ENCODE measurements around the gene ZBTB44. TPM values are rescaled to one million over a fixed set of nuclear protein-coding genes. Genes with fewer than 3 reads are reported as not detected.

ZBTB44 gene
- total and polyA plus RNA-seq, 7 experiments from 2014 or later = 5.9 to 83.4 (median 48.2) TPM

GRCh38 chr11:130220311-130221035 is 94.2 kb downstream of the ZBTB44 start:
- H3K27ac ChIP-seq (ENCODE audit: low read depth, low read length) = no peak overlapping the region
- Mint-ChIP-seq H3K4me1 (peaks cover 0 to 5% (median 0%) of the 10 kb centered on the region in 7 donors), H3K36me3 (no peaks in the 10 kb centered on the region), H3K9me3 (peaks cover 0 to 2% (median 0%) of the 10 kb centered on the region in 11 donors), H3K27ac (no peak overlapping the region), H3K4me3 (no peak overlapping the region), H3K27me3 (peaks cover 0 to 5% (median 0%) of the 10 kb centered on the region in 5 donors)
- ChIA-PET POLR2A (no interaction called here), CTCF (no interaction called here)
- ATAC-seq (no peak), DNase-seq (no peak)
- intact Hi-C loops (cut with micrococcal nuclease) = no loop called here
- no peaks in the 10 kb centered on the region for H3K27me3 ChIP-seq (ENCODE audit: control insufficient read depth in 2 of 2, insufficient read depth in 2 of 2, low read length in 2 of 2)
- no peak overlapping the region for H3K4me3 ChIP-seq (ENCODE audit: low read length)
- no peaks in the 10 kb centered on the region for H3K4me1 ChIP-seq (ENCODE audit: control insufficient read depth in 2 of 2, insufficient read depth in 2 of 2, low read length in 2 of 2)
- H3K9me3 ChIP-seq (ENCODE audit: control insufficient read depth in 2 of 3, low read length in 3 of 3) = no peaks in the 10 kb centered on the region
- H3K36me3 ChIP-seq (ENCODE audit: control insufficient read depth in 2 of 3, insufficient read depth in 3 of 3, low read length in 3 of 3) = no peaks in the 10 kb centered on the region

GRCh38 chr11:130219148-130219547 is 95.6 kb downstream of the ZBTB44 start:
- H3K27me3 Mint-ChIP-seq = peaks cover 0 to 5% (median 0%) of the 10 kb centered on the region in 5 donors
- ATAC-seq = no peak
- H3K4me3 ChIP-seq (ENCODE audit: low read length) = no peak overlapping the region

GRCh38 chr11:130218501-130219070 is 96.1 kb downstream of the ZBTB44 start:
- CTCF ChIA-PET = no interaction called here

More at GRCh38 chr11:130219148-130219547, 95.6 kb downstream of the ZBTB44 start:
- Mint-ChIP-seq H3K9me3 (peaks cover 0 to 2% (median 0%) of the 10 kb centered on the region in 11 donors), H3K4me1 (peaks cover 0 to 5% (median 0%) of the 10 kb centered on the region in 7 donors), H3K36me3 (no peaks in the 10 kb centered on the region), H3K4me3 (no peak overlapping the region), H3K27ac (no peak overlapping the region)
- CTCF ChIA-PET = no interaction called here
- Histone ChIP-seq H3K9me3 (ENCODE audit: control insufficient read depth in 2 of 3, low read length in 3 of 3) (no peaks in the 10 kb centered on the region), H3K27me3 (ENCODE audit: control insufficient read depth in 2 of 2, insufficient read depth in 2 of 2, low read length in 2 of 2) (no peaks in the 10 kb centered on the region), H3K4me1 (ENCODE audit: control insufficient read depth in 2 of 2, insufficient read depth in 2 of 2, low read length in 2 of 2) (no peaks in the 10 kb centered on the region), H3K36me3 (ENCODE audit: control insufficient read depth in 2 of 3, insufficient read depth in 3 of 3, low read length in 3 of 3) (no peaks in the 10 kb centered on the region), H3K27ac (ENCODE audit: low read depth, low read length) (no peak overlapping the region)
- intact Hi-C loops (cut with micrococcal nuclease) = loop anchor here in 1 of 2 donors (10.0 kb wide), 1 partner anchor 676 kb away; no protein-coding TSS in a partner anchor
- POLR2A ChIA-PET = no interaction called here
- DNase-seq = no peak

GRCh38 chr11:130217133-130218031 is 97.3 kb downstream of the ZBTB44 start:
- Histone ChIP-seq H3K36me3 (ENCODE audit: control insufficient read depth in 2 of 3, insufficient read depth in 3 of 3, low read length in 3 of 3) (no peaks in the 10 kb centered on the region), H3K4me3 (ENCODE audit: low read length) (no peak overlapping the region), H3K9me3 (ENCODE audit: control insufficient read depth in 2 of 3, low read length in 3 of 3) (no peaks in the 10 kb centered on the region), H3K27ac (ENCODE audit: low read depth, low read length) (no peak overlapping the region), H3K4me1 (ENCODE audit: control insufficient read depth in 2 of 2, insufficient read depth in 2 of 2, low read length in 2 of 2) (no peaks in the 10 kb centered on the region), H3K27me3 (ENCODE audit: control insufficient read depth in 2 of 2, insufficient read depth in 2 of 2, low read length in 2 of 2) (no peaks in the 10 kb centered on the region)
- Mint-ChIP-seq H3K4me1 (peaks cover 0 to 4% (median 0%) of the 10 kb centered on the region in 7 donors), H3K4me3 (no peak overlapping the region), H3K9me3 (peaks cover 0 to 2% (median 0%) of the 10 kb centered on the region in 11 donors), H3K27ac (no peak overlapping the region), H3K36me3 (no peaks in the 10 kb centered on the region), H3K27me3 (peaks cover 0 to 5% (median 0%) of the 10 kb centered on the region in 5 donors)
- POLR2A ChIA-PET = no interaction called here
- intact Hi-C loops (cut with micrococcal nuclease) = loop anchor here in 1 of 2 donors (10.0 kb wide), 1 partner anchor 677 kb away; no protein-coding TSS in a partner anchor
- no peak for DNase-seq
- CTCF ChIA-PET = no interaction called here
- no peak for ATAC-seq

More at GRCh38 chr11:130218501-130219070, 96.1 kb downstream of the ZBTB44 start:
- ATAC-seq (no peak), DNase-seq (no peak)
- Histone ChIP-seq H3K9me3 (ENCODE audit: control insufficient read depth in 2 of 3, low read length in 3 of 3) (no peaks in the 10 kb centered on the region), H3K4me3 (ENCODE audit: low read length) (no peak overlapping the region), H3K27me3 (ENCODE audit: control insufficient read depth in 2 of 2, insufficient read depth in 2 of 2, low read length in 2 of 2) (no peaks in the 10 kb centered on the region), H3K4me1 (ENCODE audit: control insufficient read depth in 2 of 2, insufficient read depth in 2 of 2, low read length in 2 of 2) (no peaks in the 10 kb centered on the region), H3K27ac (ENCODE audit: low read depth, low read length) (no peak overlapping the region), H3K36me3 (ENCODE audit: control insufficient read depth in 2 of 3, insufficient read depth in 3 of 3, low read length in 3 of 3) (no peaks in the 10 kb centered on the region)
- Mint-ChIP-seq H3K9me3 (peaks cover 0 to 2% (median 0%) of the 10 kb centered on the region in 11 donors), H3K4me1 (peaks cover 0 to 3% (median 0%) of the 10 kb centered on the region in 7 donors), H3K27me3 (peaks cover 0 to 5% (median 0%) of the 10 kb centered on the region in 5 donors), H3K4me3 (no peak overlapping the region), H3K36me3 (no peaks in the 10 kb centered on the region), H3K27ac (no peak overlapping the region)
- POLR2A ChIA-PET = no interaction called here
- intact Hi-C loops (cut with micrococcal nuclease) = loop anchor here in 1 of 2 donors (10.0 kb wide), 1 partner anchor 676 kb away; no protein-coding TSS in a partner anchor

DNA sequence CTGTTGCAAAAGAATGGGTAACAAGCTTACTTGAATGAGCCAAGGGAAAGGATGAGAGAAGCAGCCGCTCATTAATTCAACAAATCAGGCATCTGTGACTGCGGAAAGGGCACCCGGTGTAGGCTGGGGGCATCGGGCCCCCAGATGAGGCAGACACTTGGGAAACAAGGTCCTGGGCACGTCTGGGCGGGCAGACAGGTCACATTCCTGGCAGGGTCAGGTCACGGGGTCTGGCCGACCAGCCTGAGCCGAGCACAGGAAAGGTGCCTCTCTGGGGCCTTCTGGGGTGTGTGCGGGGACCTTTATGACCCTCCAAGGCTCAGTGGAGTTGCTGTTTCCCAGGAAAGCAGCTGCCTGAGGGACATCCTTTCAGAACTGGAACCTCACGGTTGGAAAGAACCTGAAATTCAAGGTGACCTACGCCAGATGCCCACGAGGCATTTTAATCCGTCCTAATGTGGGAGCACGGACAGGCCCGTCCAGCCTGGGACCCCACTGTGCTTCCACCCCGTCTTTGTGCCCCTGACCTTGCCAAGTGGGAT is 98.1 kb downstream of the ZBTB44 start:
- peaks cover 0 to 2% (median 0%) of the 10 kb centered on the region in 7 donors for H3K4me1 Mint-ChIP-seq
- no peak for ATAC-seq
- peaks cover 0 to 5% (median 0%) of the 10 kb centered on the region in 5 donors for H3K27me3 Mint-ChIP-seq
- H3K4me3 Mint-ChIP-seq = no peak overlapping the region
- peaks cover 0 to 2% (median 0%) of the 10 kb centered on the region in 11 donors for H3K9me3 Mint-ChIP-seq
- Histone ChIP-seq H3K9me3 (ENCODE audit: control insufficient read depth in 2 of 3, low read length in 3 of 3) (no peaks in the 10 kb centered on the region), H3K4me1 (ENCODE audit: control insufficient read depth in 2 of 2, insufficient read depth in 2 of 2, low read length in 2 of 2) (no peaks in the 10 kb centered on the region), H3K27me3 (ENCODE audit: control insufficient read depth in 2 of 2, insufficient read depth in 2 of 2, low read length in 2 of 2) (no peaks in the 10 kb centered on the region), H3K36me3 (ENCODE audit: control insufficient read depth in 2 of 3, insufficient read depth in 3 of 3, low read length in 3 of 3) (no peaks in the 10 kb centered on the region), H3K4me3 (ENCODE audit: low read length) (no peak overlapping the region), H3K27ac (ENCODE audit: low read depth, low read length) (no peak overlapping the region)
- no peaks in the 10 kb centered on the region for H3K36me3 Mint-ChIP-seq
- POLR2A ChIA-PET = no interaction called here
- intact Hi-C loops (cut with micrococcal nuclease) = loop anchor here in 1 of 2 donors (10.0 kb wide), 1 partner anchor 678 kb away; no protein-coding TSS in a partner anchor
- CTCF ChIA-PET = interaction anchor here (1.1 kb wide), 1 partner anchor 683 kb away, joined by 3 read pairs; no protein-coding TSS in a partner anchor
- H3K27ac Mint-ChIP-seq = no peak overlapping the region
- DNase-seq = no peak

DNA sequence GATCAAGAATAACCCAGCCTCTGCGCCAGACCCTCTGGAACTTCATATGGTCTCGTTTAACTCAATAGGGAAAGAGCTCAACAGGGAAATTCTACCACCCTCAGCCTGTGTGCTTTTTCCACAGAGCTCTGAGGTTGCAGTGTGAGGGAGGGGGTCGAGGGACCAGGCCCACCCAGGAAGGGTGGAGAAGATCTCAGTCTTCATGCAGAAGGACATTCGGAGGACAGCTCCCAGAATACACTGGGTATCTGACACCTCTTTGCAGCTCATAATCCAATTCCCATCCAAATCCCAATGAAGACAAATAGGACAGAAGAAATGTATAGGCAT is 98.5 kb downstream of the ZBTB44 start:
- Mint-ChIP-seq H3K4me3 (no peak overlapping the region), H3K9me3 (peaks cover 0 to 2% (median 0%) of the 10 kb centered on the region in 11 donors), H3K27ac (peak overlapping the region in 1 of 9 donors; percentile 2), H3K27me3 (peaks cover 0 to 10% (median 0%) of the 10 kb centered on the region in 5 donors), H3K36me3 (no peaks in the 10 kb centered on the region), H3K4me1 (peaks cover 0 to 2% (median 0%) of the 10 kb centered on the region in 7 donors)
- DNase-seq (no peak), ATAC-seq (no peak)
- H3K4me3 ChIP-seq (ENCODE audit: low read length) = no peak overlapping the region
- H3K27ac ChIP-seq (ENCODE audit: low read depth, low read length) = no peak overlapping the region
- intact Hi-C loops (cut with micrococcal nuclease) = loop anchor here in 1 of 2 donors (10.0 kb wide), 1 partner anchor 679 kb away; no protein-coding TSS in a partner anchor
- no peaks in the 10 kb centered on the region for H3K4me1 ChIP-seq (ENCODE audit: control insufficient read depth in 2 of 2, insufficient read depth in 2 of 2, low read length in 2 of 2)
- POLR2A ChIA-PET = no interaction called here
- H3K27me3 ChIP-seq (ENCODE audit: control insufficient read depth in 2 of 2, insufficient read depth in 2 of 2, low read length in 2 of 2) = no peaks in the 10 kb centered on the region
- H3K36me3 ChIP-seq (ENCODE audit: control insufficient read depth in 2 of 3, insufficient read depth in 3 of 3, low read length in 3 of 3) = no peaks in the 10 kb centered on the region
- H3K9me3 ChIP-seq (ENCODE audit: control insufficient read depth in 2 of 3, low read length in 3 of 3) = no peaks in the 10 kb centered on the region
- CTCF ChIA-PET = interaction anchor here (1.1 kb wide), 1 partner anchor 684 kb away, joined by 3 read pairs; no protein-coding TSS in a partner anchor
